Measurements from ENCODE around the gene LPP.

LPP gene

DNA sequence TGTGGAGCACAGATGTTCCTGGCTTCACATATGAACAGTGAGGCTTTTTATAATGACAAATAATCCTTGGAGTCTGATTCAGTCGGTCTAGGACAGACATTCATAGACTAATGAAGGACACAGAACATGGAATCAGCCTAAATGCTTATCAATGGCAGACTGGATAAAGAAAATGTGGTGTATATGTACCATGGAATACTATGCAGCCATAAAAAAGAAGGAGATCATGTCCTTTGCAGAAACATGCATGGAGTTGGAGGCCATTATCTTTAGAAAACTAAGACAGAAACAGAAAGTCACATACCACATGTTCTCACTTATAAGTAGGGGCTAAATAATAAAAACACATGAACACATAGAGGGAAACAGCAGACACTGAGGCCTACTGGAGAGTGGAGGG, 19.9 kb upstream of the LPP start:
- ChIA-PET CTCF (no interaction called here), POLR2A (no interaction called here)
- DNase-seq (ENCODE audit: extremely low spot score): no peak
- TF ChIP-seq, protein P1, sequence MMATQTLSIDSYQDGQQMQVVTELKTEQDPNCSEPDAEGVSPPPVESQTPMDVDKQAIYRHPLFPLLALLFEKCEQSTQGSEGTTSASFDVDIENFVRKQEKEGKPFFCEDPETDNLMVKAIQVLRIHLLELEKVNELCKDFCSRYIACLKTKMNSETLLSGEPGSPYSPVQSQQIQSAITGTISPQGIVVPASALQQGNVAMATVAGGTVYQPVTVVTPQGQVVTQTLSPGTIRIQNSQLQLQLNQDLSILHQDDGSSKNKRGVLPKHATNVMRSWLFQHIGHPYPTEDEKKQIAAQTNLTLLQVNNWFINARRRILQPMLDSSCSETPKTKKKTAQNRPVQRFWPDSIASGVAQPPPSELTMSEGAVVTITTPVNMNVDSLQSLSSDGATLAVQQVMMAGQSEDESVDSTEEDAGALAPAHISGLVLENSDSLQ (IDR thresholded peaks at IDR 0.05): no peak
- no peak for TF ChIP-seq FOXA1 (IDR thresholded peaks at IDR 0.05)
- no peak for TF ChIP-seq ELF4 (IDR thresholded peaks at IDR 0.05)

DNA sequence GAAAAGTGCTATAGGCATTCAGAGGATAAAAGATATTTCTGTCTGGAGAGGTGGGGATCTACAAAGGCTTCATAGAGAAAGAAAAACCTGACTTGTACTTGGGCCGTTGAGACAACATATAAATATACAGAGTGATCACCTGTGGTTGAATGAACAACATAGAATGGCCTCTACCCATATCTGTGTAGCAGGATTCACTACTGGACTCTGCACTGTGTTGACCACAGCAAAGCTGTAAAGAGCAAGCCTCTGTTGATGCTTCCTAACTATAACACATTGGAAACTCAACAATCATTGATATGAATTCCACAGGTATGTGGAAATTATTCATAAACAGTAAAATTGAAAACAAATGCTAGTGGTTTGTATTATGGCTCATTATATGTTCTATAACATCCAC, 19.1 kb upstream of the LPP start:
- CTCF ChIA-PET: no interaction called here
- POLR2A ChIA-PET: no interaction called here
- TF ChIP-seq NFRKB (IDR thresholded peaks at IDR 0.05) (no peak), L3MBTL2 (conservative IDR thresholded peaks at IDR 0.05) (no peak), TARDBP (IDR thresholded peaks at IDR 0.05) (no peak), ZNF384 (IDR thresholded peaks at IDR 0.05) (no peak)
- no peak for DNase-seq (ENCODE audit: extremely low spot score)

DNA sequence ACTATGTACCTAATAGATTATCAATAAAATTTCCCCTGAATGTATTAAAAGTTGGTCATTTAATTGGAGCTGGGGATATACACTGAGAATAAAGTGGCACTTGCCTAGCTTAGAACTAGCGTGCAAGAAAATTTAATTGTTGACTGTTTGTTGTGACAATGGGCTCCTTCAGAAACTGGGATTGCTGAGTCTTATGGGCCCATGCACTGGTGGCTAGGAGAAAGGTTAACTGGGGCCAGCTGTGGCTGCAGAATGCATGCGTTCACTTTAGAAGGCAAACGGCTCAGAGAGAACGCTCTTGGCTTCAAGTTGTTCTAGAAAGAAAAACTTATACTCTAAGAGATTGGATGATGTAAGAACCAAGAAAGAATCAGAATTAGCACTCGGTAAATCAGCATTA, 18.7 kb upstream of the LPP start:
- ChIA-PET POLR2A (no interaction called here), CTCF (no interaction called here)
- no peak for DNase-seq (ENCODE audit: extremely low spot score)
- TF ChIP-seq ARNT (IDR thresholded peaks at IDR 0.05) (no peak), LEF1 (IDR thresholded peaks at IDR 0.05; ENCODE audit: borderline replicate concordance) (no peak), HDGF (IDR thresholded peaks at IDR 0.05; ENCODE audit: borderline replicate concordance) (no peak), FOXK2 (IDR thresholded peaks at IDR 0.05) (no peak), TARDBP (IDR thresholded peaks at IDR 0.05) (no peak), L3MBTL2 (conservative IDR thresholded peaks at IDR 0.05) (no peak), SP1 (IDR thresholded peaks at IDR 0.05) (no peak), ELF4 (IDR thresholded peaks at IDR 0.05) (no peak), FOXA1 (IDR thresholded peaks at IDR 0.05) (no peak), NFRKB (IDR thresholded peaks at IDR 0.05) (no peak), FOXM1 (IDR thresholded peaks at IDR 0.05; ENCODE audit: borderline replicate concordance) (no peak), BHLHE40 (IDR thresholded peaks at IDR 0.05; ENCODE audit: borderline replicate concordance) (no peak), ZNF384 (IDR thresholded peaks at IDR 0.05) (no peak), CTBP1 (IDR thresholded peaks at IDR 0.05; ENCODE audit: borderline replicate concordance) (no peak), SUZ12 (IDR thresholded peaks at IDR 0.05) (no peak)
- TF ChIP-seq, protein P1 (IDR thresholded peaks at IDR 0.05): no peak

DNA sequence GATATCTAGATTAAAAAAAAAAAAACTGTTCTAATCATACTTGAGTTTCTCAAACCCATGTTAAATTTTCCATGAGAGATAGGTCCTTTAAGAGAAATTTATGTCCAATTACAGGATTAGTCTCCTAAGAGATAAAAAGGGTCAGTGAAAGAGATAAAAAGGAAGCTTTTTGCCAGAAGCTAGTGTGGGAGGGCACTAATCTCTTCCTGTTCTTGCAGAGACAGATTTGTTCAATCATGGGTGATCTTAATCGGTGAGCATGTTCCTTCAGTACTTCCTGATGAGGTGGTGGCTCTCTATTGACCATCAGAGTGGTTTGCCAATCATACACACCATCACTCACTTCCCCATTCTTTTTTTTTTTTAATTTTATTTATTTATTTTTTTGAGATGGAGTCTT, 16.9 kb upstream of the LPP start:
- no peak for DNase-seq (ENCODE audit: extremely low spot score)
- TF ChIP-seq L3MBTL2 (conservative IDR thresholded peaks at IDR 0.05): no peak
- TF ChIP-seq FOXM1 (IDR thresholded peaks at IDR 0.05; ENCODE audit: borderline replicate concordance): no peak
- no peak for TF ChIP-seq TARDBP (IDR thresholded peaks at IDR 0.05)
- TF ChIP-seq NFRKB (IDR thresholded peaks at IDR 0.05): no peak
- no peak for TF ChIP-seq FOXA1 (IDR thresholded peaks at IDR 0.05)
- no peak for TF ChIP-seq BHLHE40 (IDR thresholded peaks at IDR 0.05; ENCODE audit: borderline replicate concordance)
- TF ChIP-seq CTBP1 (IDR thresholded peaks at IDR 0.05; ENCODE audit: borderline replicate concordance): no peak
- no peak for TF ChIP-seq SUZ12 (IDR thresholded peaks at IDR 0.05)
- no peak for TF ChIP-seq LEF1 (IDR thresholded peaks at IDR 0.05; ENCODE audit: borderline replicate concordance)
- no peak for TF ChIP-seq SP1 (IDR thresholded peaks at IDR 0.05)
- TF ChIP-seq ZNF384 (IDR thresholded peaks at IDR 0.05): no peak
- TF ChIP-seq, protein P1 (IDR thresholded peaks at IDR 0.05): no peak
- TF ChIP-seq ELF4 (IDR thresholded peaks at IDR 0.05): no peak
- no peak for TF ChIP-seq FOXK2 (IDR thresholded peaks at IDR 0.05)
- TF ChIP-seq HDGF (IDR thresholded peaks at IDR 0.05; ENCODE audit: borderline replicate concordance): no peak
- POLR2A ChIA-PET: no interaction called here
- CTCF ChIA-PET: no interaction called here

DNA sequence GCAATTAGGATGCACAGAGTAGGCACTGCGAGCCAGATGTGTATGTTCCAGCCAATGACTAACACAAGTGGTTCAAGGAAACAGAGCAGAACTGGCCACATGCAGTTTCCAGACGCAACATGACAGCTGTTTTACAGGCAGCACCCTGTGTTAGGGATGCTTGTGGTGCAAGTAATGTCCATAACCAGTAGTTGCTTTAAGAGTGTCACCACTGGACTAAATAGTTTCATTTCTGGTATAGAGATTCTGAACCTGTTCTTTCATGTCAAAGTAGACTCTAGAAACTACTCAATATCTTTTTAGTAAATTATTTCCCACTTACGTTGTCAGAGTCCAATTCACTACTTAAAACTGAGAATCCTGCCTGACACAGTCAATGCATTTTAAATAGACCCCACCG, 14.5 kb upstream of the LPP start:
- no peak for DNase-seq (ENCODE audit: extremely low spot score)
- ChIA-PET CTCF (no interaction called here), POLR2A (interaction anchor here (0.7 kb wide), 1 partner anchor 14 kb away, joined by 4 read pairs; no protein-coding TSS in a partner anchor)
- TF ChIP-seq, protein P1 (IDR thresholded peaks at IDR 0.05): no peak
- no peak for TF ChIP-seq FOXM1 (IDR thresholded peaks at IDR 0.05; ENCODE audit: borderline replicate concordance)
- no peak for TF ChIP-seq BHLHE40 (IDR thresholded peaks at IDR 0.05; ENCODE audit: borderline replicate concordance)
- TF ChIP-seq L3MBTL2 (conservative IDR thresholded peaks at IDR 0.05): no peak
- no peak for TF ChIP-seq NFRKB (IDR thresholded peaks at IDR 0.05)
- no peak for TF ChIP-seq CTBP1 (IDR thresholded peaks at IDR 0.05; ENCODE audit: borderline replicate concordance)
- no peak for TF ChIP-seq ELF4 (IDR thresholded peaks at IDR 0.05)
- no peak for TF ChIP-seq HDGF (IDR thresholded peaks at IDR 0.05; ENCODE audit: borderline replicate concordance)
- TF ChIP-seq FOXK2 (IDR thresholded peaks at IDR 0.05): no peak
- TF ChIP-seq TARDBP (IDR thresholded peaks at IDR 0.05): no peak
- no peak for TF ChIP-seq ARNT (IDR thresholded peaks at IDR 0.05)
- TF ChIP-seq LEF1 (IDR thresholded peaks at IDR 0.05; ENCODE audit: borderline replicate concordance): no peak
- no peak for TF ChIP-seq FOXA1 (IDR thresholded peaks at IDR 0.05)
- TF ChIP-seq SUZ12 (IDR thresholded peaks at IDR 0.05): no peak

DNA sequence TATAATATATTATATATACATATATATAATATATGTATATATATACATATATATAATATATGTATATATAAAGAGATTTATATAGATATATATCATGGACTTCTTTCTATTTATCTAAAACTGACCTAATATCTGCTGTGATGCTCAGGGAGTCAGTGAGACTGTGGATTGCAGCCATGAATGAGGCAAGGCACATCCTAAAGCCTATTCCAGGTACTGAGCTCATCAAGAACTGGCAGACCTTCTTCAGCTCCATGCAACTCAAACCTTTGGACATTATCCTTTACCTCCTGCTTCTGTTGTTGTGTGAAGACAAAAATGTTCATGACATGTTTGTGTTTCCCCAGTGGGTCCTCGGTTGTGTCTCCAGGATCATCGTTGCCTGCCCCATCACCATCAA, 7.7 kb upstream of the LPP start:
- ChIA-PET CTCF (no interaction called here), POLR2A (no interaction called here)
- DNase-seq (ENCODE audit: extremely low spot score): no peak
- TF ChIP-seq HDGF (IDR thresholded peaks at IDR 0.05; ENCODE audit: borderline replicate concordance) (no peak), FOXK2 (IDR thresholded peaks at IDR 0.05) (no peak), ZNF384 (IDR thresholded peaks at IDR 0.05) (no peak), ELF4 (IDR thresholded peaks at IDR 0.05) (no peak), LEF1 (IDR thresholded peaks at IDR 0.05; ENCODE audit: borderline replicate concordance) (no peak), FOXA1 (IDR thresholded peaks at IDR 0.05) (no peak), L3MBTL2 (conservative IDR thresholded peaks at IDR 0.05) (no peak), SUZ12 (IDR thresholded peaks at IDR 0.05) (no peak), SP1 (IDR thresholded peaks at IDR 0.05) (no peak)
